Activated CD8-positive, alpha-beta T cell treated with anti-CD3 and anti-CD28 coated beads for 36 hours (primary cell): Measurements from ENCODE around the gene PTCD2. TPM values are rescaled to one million over a fixed set of nuclear protein-coding genes. Genes with fewer than 3 reads are reported as not detected.

ENCODE experiments used
- ATAC-seq: fragments of 200-7000 bp; cut with Tn5 transposase; one replicate; pipeline ENCODE4 v1.10.0; 2021; ENCODE audit warnings: mild to moderate bottlenecking, moderate library complexity
- CTCF ChIA-PET: fragments of 350-600 bp; sonication (Branson Sonifier 250); formaldehyde crosslinking; loops from one replicate; lab custom pipeline; 2021; ENCODE audit warnings: antibody characterized with exemption; lab: Charles Lee
- POLR2A ChIA-PET: fragments of 350-600 bp; sonication (Branson Sonifier 250); formaldehyde crosslinking; loops from one replicate; lab custom pipeline; 2021; ENCODE audit warnings: antibody characterized with exemption; lab: Charles Lee
- DNase-seq: peaks from one replicate; pipeline ENCODE4 v3.0.0-alpha.2; 2020
- H3K27ac Mint-ChIP-seq: one replicate; pipeline ENCODE4 v1.8.0; 2021; ENCODE audit warnings: mild to moderate bottlenecking, mixed read lengths
- H3K27me3 Mint-ChIP-seq: one replicate; pipeline ENCODE4 v1.8.0; 2021; ENCODE audit warnings: mixed read lengths
- H3K36me3 Mint-ChIP-seq: one replicate; pipeline ENCODE4 v1.8.0; 2021; ENCODE audit warnings: low read depth, mixed read lengths
- H3K4me1 Mint-ChIP-seq: one replicate; pipeline ENCODE4 v1.8.0; 2021; ENCODE audit warnings: low read depth, mixed read lengths
- H3K4me3 Mint-ChIP-seq: one replicate; pipeline ENCODE4 v1.8.0; 2021; ENCODE audit warnings: mild to moderate bottlenecking, moderate library complexity, mixed read lengths
- H3K9me3 Mint-ChIP-seq: one replicate; pipeline ENCODE4 v1.8.0; 2021; ENCODE audit warnings: mixed read lengths
- CTCF ChIP-seq: fragments of 200-600 bp; IDR thresholded peaks from one replicate; pipeline ENCODE4 v1.8.0; 2022; ENCODE audit warnings: antibody characterized with exemption, mild to moderate bottlenecking
- intact Hi-C: fragments of 100-400 bp; cut with micrococcal nuclease; formaldehyde crosslinking; loops from one replicate; pipeline ENCODE4 v1.10.0; 2022
- total RNA-seq, 2 experiments: library from RNA; stranded (reverse); gene quantifications; one replicate each; pipeline ENCODE4 v1.2.3, GENCODE V29; 2021

Gene PTCD2
- total RNA-seq, 2 experiments from 2014 or later, result 10.9 to 11.7 TPM

DNA sequence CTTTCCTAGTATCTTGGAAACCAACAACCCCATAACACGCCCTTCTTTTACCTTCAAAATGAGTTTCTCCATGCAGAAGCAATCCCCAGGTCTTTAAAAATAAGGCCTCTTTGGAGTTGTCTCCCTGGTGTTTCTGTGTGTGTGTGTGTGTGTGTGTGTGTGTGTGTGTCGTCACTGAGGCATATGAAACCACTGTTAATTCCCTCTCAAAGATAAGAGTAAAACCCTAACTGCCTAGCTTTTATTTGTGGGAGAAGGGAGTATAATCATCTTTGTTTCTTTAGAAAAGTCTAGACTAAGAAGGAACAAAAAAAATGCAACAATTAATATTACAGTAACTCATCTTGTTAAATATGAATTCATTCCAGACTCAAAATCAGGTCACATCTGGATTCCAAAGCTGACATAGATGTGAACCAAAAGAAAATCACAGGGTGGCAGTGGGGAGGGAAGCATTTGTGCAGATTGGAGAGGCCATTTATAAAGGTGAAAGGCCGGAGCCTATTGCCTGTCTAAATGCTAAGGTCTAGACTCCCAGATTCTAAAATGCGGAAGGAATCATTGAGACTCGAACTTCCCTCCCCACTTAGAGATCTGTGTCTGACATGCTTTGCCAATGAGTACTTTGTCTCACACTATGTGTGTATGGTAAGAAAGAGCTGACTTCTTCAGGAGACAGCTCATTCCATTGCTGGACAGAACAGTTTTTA, 95.6 kb downstream of the PTCD2 start:
- TF ChIP-seq CTCF, result no peak
- ATAC-seq (no peak), DNase-seq (no peak)
- peaks cover 3% of the 10 kb centered on the region for H3K27me3 Mint-ChIP-seq
- no peaks in the 10 kb centered on the region for H3K36me3 Mint-ChIP-seq
- no peaks in the 10 kb centered on the region for H3K4me1 Mint-ChIP-seq
- POLR2A ChIA-PET, result no interaction called here
- no peak overlapping the region for H3K4me3 Mint-ChIP-seq
- no peaks in the 10 kb centered on the region for H3K9me3 Mint-ChIP-seq
- H3K27ac Mint-ChIP-seq, result no peak overlapping the region
- intact Hi-C loops, result no loop called here
- CTCF ChIA-PET, result no interaction called here

DNA sequence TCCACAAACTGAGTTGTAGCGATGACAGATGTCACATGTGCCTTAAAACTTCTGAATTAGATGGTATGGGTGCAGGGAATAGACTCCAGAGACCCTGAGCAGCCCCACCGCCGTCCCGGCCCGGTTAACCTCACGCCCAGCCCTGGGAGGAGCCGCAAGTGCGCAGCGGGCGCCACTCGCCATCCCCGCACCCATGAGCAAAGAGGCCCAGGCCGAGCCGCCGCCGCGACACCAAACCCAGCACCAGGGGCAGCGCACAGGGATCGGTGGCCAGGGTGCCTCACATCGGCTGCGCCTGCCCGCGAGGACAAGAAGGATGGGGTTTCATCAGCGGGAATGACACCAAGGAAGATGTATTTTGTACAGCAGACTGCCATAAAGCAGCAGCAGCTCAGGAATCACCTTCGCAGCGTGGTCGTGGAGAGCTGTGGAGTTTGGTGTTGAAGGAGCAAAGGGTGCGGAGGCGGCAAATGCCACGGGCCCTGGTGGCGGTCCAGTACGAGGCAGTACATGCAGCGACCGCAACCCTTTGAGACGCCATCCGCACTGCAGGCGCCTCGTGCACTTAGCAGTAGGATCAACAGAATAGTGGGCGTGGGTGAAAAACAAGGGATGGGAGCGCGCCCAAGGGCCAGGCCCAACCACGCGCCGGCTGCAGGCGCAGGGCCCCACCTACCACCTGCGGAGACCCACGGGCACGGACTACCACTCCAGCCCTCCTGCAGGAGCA, 97.3 kb downstream of the PTCD2 start:
- Mint-ChIP-seq H3K4me1 (no peaks in the 10 kb centered on the region), H3K27me3 (peaks cover 3% of the 10 kb centered on the region), H3K9me3 (no peaks in the 10 kb centered on the region), H3K36me3 (no peaks in the 10 kb centered on the region), H3K27ac (no peak overlapping the region), H3K4me3 (no peak overlapping the region)
- CTCF ChIA-PET, result no interaction called here
- POLR2A ChIA-PET, result no interaction called here
- no peak for TF ChIP-seq CTCF
- DNase-seq, result no peak
- no peak for ATAC-seq
- intact Hi-C loops, result no loop called here

Other genes starting within 250 kb of the PTCD2 start
- under 1 TPM; 0.09 to 0.25 TPM for gene MAP1B, start 212.9 kb upstream of the PTCD2 start, total RNA-seq
- gene MRPS27, start 133 bp upstream of the PTCD2 start, total RNA-seq, result 10 to 100 TPM; 91.5 to 99.1 TPM
- not detected for gene ZNF366, start 187.0 kb downstream of the PTCD2 start, total RNA-seq